ENCODE results near the gene CNOT3. TPM values are rescaled to one million over a fixed set of nuclear protein-coding genes. Genes with fewer than 3 reads are reported as not detected.

The CNOT3 gene
- total and polyA plus RNA-seq, 9 of the 15 experiments (the other 6 are each of a cell fraction or from before 2014, with no cell fraction given): 0.27 to 60.4 (median 9.9) TPM

DNA sequence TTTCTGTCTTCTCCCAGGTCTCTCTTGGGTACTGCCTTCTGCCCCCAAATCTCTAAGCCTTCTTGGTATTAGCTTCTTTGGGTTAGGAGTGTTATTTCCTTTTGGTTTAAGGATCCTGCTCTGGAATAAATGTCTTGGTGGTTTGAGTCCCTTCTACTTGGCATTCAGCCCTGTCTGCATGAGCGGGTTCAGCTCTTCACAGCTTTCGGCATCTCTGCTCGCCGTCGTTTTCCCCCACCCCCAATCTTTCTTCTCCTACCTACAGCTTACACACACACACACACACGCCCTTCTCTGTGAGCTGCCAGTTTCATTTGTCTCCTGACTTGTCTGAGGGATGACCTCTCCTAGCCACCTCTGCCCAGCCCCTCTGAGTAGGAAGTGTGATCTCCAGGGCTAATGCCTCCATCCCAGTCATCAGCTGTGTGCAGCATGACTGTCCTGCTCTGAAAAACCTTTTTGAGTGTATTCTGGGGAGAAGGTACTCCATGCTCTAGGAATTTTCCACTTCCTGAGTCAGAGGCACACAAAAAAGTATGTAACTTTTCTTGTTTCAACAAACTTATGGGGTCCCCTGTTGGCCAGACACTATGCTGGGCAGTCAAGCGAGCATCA is 4.7 kb downstream of the CNOT3 start (continued):
- no peak for TF ChIP-seq SAP30 (IDR thresholded peaks at IDR 0.05; ENCODE audit: borderline replicate concordance, insufficient read depth, low read depth, low read length, poor library complexity, severe bottlenecking)
- TF ChIP-seq DIDO1 (tag; IDR thresholded peaks at IDR 0.05; ENCODE audit: low read depth): no peak
- no peak for TF ChIP-seq PTRF (tag; IDR thresholded peaks at IDR 0.05)
- no peak for TF ChIP-seq ZNF764 (CRISPR knock-in tag; IDR thresholded peaks at IDR 0.05; ENCODE audit: low read depth)
- TF ChIP-seq, protein P1, sequence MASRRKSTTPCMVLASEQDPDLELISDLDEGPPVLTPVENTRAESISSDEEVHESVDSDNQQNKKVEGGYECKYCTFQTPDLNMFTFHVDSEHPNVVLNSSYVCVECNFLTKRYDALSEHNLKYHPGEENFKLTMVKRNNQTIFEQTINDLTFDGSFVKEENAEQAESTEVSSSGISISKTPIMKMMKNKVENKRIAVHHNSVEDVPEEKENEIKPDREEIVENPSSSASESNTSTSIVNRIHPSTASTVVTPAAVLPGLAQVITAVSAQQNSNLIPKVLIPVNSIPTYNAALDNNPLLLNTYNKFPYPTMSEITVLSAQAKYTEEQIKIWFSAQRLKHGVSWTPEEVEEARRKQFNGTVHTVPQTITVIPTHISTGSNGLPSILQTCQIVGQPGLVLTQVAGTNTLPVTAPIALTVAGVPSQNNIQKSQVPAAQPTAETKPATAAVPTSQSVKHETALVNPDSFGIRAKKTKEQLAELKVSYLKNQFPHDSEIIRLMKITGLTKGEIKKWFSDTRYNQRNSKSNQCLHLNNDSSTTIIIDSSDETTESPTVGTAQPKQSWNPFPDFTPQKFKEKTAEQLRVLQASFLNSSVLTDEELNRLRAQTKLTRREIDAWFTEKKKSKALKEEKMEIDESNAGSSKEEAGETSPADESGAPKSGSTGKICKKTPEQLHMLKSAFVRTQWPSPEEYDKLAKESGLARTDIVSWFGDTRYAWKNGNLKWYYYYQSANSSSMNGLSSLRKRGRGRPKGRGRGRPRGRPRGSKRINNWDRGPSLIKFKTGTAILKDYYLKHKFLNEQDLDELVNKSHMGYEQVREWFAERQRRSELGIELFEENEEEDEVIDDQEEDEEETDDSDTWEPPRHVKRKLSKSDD (conservative IDR thresholded peaks at IDR 0.05; ENCODE audit: low read length): no peak
- no peak for TF ChIP-seq MTA3 (IDR thresholded peaks at IDR 0.05; ENCODE audit: borderline replicate concordance)
- TF ChIP-seq, protein P2, sequence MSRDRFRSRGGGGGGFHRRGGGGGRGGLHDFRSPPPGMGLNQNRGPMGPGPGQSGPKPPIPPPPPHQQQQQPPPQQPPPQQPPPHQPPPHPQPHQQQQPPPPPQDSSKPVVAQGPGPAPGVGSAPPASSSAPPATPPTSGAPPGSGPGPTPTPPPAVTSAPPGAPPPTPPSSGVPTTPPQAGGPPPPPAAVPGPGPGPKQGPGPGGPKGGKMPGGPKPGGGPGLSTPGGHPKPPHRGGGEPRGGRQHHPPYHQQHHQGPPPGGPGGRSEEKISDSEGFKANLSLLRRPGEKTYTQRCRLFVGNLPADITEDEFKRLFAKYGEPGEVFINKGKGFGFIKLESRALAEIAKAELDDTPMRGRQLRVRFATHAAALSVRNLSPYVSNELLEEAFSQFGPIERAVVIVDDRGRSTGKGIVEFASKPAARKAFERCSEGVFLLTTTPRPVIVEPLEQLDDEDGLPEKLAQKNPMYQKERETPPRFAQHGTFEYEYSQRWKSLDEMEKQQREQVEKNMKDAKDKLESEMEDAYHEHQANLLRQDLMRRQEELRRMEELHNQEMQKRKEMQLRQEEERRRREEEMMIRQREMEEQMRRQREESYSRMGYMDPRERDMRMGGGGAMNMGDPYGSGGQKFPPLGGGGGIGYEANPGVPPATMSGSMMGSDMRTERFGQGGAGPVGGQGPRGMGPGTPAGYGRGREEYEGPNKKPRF (IDR thresholded peaks at IDR 0.05; ENCODE audit: low read depth, low read length): no peak
- TF ChIP-seq, protein P3, sequence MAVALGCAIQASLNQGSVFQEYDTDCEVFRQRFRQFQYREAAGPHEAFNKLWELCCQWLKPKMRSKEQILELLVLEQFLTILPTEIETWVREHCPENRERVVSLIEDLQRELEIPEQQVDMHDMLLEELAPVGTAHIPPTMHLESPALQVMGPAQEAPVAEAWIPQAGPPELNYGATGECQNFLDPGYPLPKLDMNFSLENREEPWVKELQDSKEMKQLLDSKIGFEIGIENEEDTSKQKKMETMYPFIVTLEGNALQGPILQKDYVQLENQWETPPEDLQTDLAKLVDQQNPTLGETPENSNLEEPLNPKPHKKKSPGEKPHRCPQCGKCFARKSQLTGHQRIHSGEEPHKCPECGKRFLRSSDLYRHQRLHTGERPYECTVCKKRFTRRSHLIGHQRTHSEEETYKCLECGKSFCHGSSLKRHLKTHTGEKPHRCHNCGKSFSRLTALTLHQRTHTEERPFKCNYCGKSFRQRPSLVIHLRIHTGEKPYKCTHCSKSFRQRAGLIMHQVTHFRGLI (CRISPR knock-in tag; IDR thresholded peaks at IDR 0.05): no peak
- no peak for TF ChIP-seq XRCC5 (IDR thresholded peaks at IDR 0.05; ENCODE audit: low read depth, low read length)
- TF ChIP-seq, protein P4, sequence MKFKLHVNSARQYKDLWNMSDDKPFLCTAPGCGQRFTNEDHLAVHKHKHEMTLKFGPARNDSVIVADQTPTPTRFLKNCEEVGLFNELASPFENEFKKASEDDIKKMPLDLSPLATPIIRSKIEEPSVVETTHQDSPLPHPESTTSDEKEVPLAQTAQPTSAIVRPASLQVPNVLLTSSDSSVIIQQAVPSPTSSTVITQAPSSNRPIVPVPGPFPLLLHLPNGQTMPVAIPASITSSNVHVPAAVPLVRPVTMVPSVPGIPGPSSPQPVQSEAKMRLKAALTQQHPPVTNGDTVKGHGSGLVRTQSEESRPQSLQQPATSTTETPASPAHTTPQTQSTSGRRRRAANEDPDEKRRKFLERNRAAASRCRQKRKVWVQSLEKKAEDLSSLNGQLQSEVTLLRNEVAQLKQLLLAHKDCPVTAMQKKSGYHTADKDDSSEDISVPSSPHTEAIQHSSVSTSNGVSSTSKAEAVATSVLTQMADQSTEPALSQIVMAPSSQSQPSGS (CRISPR knock-in tag; IDR thresholded peaks at IDR 0.05): no peak
- TF ChIP-seq CAMTA2 (CRISPR knock-in tag; conservative IDR thresholded peaks at IDR 0.05): no peak

All from K562 (cell line).